Astrocyte of the cerebellum (primary cell): ENCODE measurements around the gene FOXP1.
A peak's percentile ranks its signal among the peaks of the same experiment; 100 is the strongest.

Experiments
- DNase-seq: peaks from one replicate; pipeline ENCODE4 v3.0.0-alpha.2; 2011; ENCODE audit warnings: low read depth
- H3K4me3 ChIP-seq: 2 replicates; pipeline ENCODE4 v1.5.1; 2011; ENCODE audit warnings: mild to moderate bottlenecking, low read depth, low read length, moderate library complexity
- CTCF ChIP-seq: IDR thresholded peaks from 2 replicates; pipeline ENCODE4 v1.5.1; 2012; ENCODE audit warnings: low read length, low read depth, moderate library complexity, mild to moderate bottlenecking; ENCODE audit errors: missing control alignments
- in situ Hi-C: cut with HindIII; loops from 2 replicates; pipeline ENCODE4 v1.10.0; 2017; ENCODE audit warnings: low sequenced_read_pairs

Gene FOXP1

GRCh38 chr3:71583566-71584393, at the start of gene FOXP1:
FOXP1 (minus strand) TSS chr3:71583728; CDS start chr3:71198381, 385,347 bp downstream.
- in situ Hi-C loops: loop anchor here (5.0 kb wide), 2 partner anchors 41 to 86 kb away; no protein-coding TSS in a partner anchor

GRCh38 chr3:71629711-71630110, 46.2 kb upstream of the FOXP1 start:
- DNase-seq: no peak
- in situ Hi-C loops: no loop called here

More at GRCh38 chr3:71583566-71584393, at the start of gene FOXP1:
- no peak for DNase-seq
- peak within 1 kb of the TSS; percentile 84 for H3K4me3 ChIP-seq
- TF ChIP-seq CTCF: no peak

GRCh38 chr3:71629289-71629688, 45.8 kb upstream of the FOXP1 start:
- in situ Hi-C loops: no loop called here
- TF ChIP-seq CTCF: no peak
- DNase-seq: no peak
- H3K4me3 ChIP-seq: no peak overlapping the region

More at GRCh38 chr3:71629711-71630110, 46.2 kb upstream of the FOXP1 start:
- no peak for TF ChIP-seq CTCF
- H3K4me3 ChIP-seq: no peak overlapping the region

GRCh38 chr3:71628522-71628921, 45.0 kb upstream of the FOXP1 start:
- no peak overlapping the region for H3K4me3 ChIP-seq
- in situ Hi-C loops: no loop called here
- no peak for DNase-seq
- TF ChIP-seq CTCF: no peak

GRCh38 chr3:71625676-71626075, 42.1 kb upstream of the FOXP1 start:
- in situ Hi-C loops: no loop called here
- no peak overlapping the region for H3K4me3 ChIP-seq
- DNase-seq: no peak
- no peak for TF ChIP-seq CTCF

- in situ Hi-C loops: no loop called here
- DNase-seq: no peak
- no peak overlapping the region for H3K4me3 ChIP-seq
- no peak for TF ChIP-seq CTCF
Measured at GRCh38 chr3:71621825-71622537, 38.5 kb upstream of the FOXP1 start.
